ENCODE data around the gene PRKCB.
A peak's percentile ranks its signal among the peaks of the same experiment; 100 is the strongest.

PRKCB gene

DNA sequence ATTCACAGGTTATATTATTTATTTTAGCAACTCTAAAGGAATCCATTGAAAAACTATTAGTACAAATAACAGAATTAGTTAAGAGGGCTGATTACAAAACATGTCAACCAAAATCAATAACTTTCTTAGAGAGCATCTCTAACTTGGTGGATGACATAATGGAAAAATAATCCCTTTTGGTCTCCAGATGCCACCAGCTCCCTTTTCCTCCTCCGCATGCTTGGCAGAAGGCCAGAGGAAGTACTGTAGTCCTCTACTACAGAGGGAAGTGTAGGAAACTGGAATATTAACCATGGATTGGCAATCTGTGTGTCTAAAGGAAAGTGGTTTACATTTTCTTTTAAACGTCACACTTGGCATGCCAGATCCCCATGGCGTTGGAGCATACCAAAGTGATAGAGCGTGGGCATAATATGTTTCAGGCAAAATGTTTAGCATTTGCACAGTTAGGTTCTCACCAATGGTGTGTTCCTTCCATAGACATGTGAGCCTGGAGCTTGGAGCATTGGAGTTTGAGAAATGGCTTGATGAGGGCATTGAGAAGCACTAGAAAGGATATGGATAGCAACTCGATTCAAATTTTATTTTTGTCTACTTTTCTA, 106.3 kb downstream of the PRKCB start:
- no peak for DNase-seq (ENCODE audit: low read depth in 3 of 3)

DNA sequence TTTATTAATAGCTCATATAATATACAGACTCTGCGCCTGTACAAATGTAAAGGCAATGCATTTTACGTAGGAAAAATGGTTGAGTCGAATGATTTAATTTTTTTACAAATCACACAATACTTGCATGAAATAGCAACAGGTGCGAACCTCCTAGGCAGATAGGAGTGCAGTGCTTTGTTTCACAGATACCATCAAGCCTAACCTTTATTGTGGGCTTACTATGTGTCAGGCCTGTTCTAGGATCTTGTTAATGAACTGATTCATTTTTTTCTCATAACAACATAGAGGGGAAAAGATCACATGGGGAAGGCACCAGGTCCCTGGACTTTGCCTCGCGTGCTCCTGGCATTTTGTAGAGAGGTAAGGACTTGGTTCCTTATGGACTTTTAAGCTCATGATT, 107.8 kb downstream of the PRKCB start:
- DNase-seq (ENCODE audit: low read depth in 3 of 3) = no peak

GRCh38 chr16:23944381-23944780, 108.6 kb downstream of the PRKCB start:
- DNase-seq (ENCODE audit: low read depth in 3 of 3) = no peak

- DNase-seq (ENCODE audit: low read depth in 3 of 3) = no peak
Measured at GRCh38 chr16:23945243-23945642, 109.5 kb downstream of the PRKCB start.

DNA sequence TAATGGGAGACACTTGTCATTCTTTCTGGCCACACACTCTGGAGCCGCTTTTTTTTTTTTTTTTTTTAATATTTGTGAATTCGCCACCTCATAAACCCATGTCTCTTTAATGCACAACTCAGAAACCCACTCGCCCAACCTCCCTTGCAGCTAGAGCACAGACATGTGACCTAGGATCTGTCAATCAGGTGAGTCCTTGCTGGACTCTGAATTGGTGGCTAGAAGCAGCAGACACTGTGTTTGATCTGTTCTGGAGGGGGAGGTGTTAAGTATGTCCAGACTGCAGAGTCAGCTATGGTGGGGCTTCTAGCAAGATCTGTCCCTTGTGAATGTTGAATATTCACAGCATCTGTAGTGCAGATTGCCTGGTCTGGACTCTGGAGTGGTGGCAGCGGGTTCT, 112.1 kb downstream of the PRKCB start:
- DNase-seq (ENCODE audit: low read depth in 3 of 3) = no peak

GRCh38 chr16:23948949-23949411, 113.2 kb downstream of the PRKCB start:
- no peak for DNase-seq (ENCODE audit: low read depth in 3 of 3)

- DNase-seq (ENCODE audit: low read depth in 3 of 3) = peak in 1 of 3 donors; percentile 20
Measured at GRCh38 chr16:23949630-23950290, 114.0 kb downstream of the PRKCB start.

DNA sequence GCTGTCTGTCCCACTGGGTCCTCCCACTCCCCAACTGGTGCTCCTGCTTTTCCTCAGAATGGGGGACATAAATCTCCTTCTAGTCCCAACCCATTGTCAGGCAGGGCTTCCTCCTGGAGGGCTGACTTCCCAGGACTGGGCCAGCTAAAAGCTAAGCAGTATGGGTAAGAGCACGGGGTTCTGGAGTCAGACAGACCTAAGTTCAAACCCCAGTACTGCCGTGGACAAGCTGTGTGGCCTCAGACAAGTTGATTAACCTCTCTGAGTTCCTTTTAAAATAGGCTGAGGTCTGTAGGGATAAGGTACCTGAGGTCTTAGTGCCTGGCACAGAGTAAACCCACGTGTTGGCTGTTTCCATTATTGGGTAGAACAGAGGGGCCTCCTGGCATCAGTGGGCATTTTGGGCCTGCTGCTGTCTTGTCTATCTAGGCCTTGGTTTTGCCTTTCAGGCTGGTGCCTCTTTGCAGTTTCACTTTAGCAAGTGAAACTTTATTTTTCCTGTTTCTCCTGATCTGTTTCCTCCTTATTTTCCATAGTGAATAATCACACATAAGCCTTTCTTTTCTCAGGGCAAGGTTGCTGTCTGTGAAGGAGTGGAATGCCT, 114.6 kb downstream of the PRKCB start:
- DNase-seq (ENCODE audit: low read depth in 3 of 3) = no peak

- no peak for DNase-seq (ENCODE audit: low read depth in 3 of 3)
Measured at GRCh38 chr16:23950898-23951297, 115.1 kb downstream of the PRKCB start.

DNA sequence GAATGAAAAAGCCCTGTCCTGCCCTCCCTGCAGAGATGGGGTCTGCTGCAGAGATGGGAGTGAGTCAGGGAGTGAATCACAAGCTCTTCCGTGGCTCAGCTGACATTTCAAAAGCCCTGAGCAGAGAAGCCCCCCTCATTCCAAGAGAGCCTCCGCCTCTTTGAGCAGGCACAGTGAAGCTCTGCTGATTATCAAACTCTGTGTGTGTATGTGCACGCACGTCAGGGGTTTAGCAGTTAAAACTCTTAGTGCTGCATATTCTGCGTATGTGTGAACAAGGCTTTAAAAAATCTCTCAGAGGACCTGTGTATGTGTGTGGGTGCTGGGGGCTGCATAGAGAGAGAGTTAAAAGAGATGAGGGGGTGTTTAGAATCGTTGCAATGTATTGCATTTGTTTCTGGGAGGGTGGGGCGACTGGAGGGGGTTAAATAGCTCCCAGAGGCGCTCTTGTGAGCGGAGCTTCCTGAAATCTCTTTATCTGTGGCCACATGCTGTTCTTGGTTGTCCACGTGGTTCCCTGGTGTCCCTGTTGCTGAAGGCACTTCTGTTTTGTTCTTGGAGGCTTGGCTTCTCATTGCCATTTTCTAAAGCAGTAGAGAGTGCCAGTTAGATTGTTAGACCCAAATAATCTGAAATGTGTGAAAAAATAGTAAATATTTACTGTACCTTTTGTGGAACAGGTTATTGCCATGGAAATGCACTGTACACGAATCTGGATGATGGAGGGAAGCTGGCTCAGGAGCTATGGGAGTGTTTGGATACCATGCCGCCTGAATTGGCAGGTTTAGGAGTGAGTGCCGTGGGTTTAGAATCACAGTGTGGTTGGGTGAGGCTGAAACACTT, 116.6 kb downstream of the PRKCB start:
- DNase-seq (ENCODE audit: low read depth in 3 of 3) = peak in 1 of 3 donors; percentile 31

DNA sequence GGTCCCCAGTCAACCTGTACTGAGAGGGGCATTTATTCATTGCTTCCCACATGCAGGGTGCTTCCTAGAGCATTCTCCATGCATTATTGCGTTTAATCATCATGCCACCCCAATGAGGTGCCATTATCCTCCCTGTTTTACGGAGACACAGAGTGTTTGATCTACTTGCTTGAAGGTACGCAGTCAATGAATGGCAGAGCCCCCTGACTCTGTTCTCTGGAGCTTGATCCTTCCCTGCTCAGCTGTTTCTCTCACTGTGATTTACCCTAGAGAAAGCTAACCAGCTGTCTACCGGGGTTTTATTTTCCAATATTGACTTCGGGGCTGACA, 117.2 kb downstream of the PRKCB start:
- DNase-seq (ENCODE audit: low read depth in 3 of 3) = no peak

GRCh38 chr16:23953476-23953875, 117.7 kb downstream of the PRKCB start:
- DNase-seq (ENCODE audit: low read depth in 3 of 3) = no peak

DNA sequence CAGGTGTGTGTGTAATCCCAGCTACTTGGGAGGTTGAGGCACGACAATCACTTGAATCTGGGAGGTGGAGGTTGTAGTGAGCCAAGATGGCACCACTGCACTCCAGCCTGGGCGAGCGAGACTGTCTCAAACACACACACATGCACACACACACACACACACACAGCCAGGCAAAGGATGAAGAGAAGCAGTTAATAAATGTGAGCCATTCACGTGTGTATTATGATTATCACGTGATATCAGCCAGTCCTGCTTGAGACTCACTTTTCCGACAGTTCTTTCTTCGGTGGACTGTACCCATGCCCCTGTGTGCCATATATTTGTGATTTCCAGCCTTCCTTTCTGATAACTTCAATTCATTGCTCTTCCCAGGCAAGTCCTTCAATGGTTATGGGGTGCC, 119.3 kb downstream of the PRKCB start:
- no peak for DNase-seq (ENCODE audit: low read depth in 3 of 3)

- DNase-seq (ENCODE audit: low read depth in 3 of 3) = no peak
Measured at GRCh38 chr16:23957287-23957686, 121.5 kb downstream of the PRKCB start.

- DNase-seq (ENCODE audit: low read depth in 3 of 3) = no peak
Measured at GRCh38 chr16:23959072-23959751, 123.4 kb downstream of the PRKCB start.

DNA sequence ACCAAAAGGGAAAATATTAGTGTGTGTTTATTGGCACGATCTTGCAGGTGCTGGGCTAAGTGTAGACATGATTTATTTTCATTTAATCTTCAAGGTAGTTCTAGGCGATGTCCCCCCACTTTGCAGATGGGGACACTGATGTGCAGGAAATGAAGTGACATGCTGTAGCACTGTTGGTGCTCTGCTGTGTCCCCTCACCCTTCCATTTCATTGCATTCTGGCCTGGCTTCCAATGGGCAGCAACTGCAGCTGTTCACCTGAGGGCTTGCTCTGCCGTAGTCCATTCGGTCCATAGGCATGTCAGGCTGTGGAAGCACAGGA, 123.9 kb downstream of the PRKCB start:
- DNase-seq (ENCODE audit: low read depth in 3 of 3) = no peak

GRCh38 chr16:23960081-23960885, 124.5 kb downstream of the PRKCB start:
- DNase-seq (ENCODE audit: low read depth in 3 of 3) = no peak

- DNase-seq (ENCODE audit: low read depth in 3 of 3) = peak in 2 of 3 donors; percentile 66 to 67
Measured at GRCh38 chr16:23962001-23962400, 126.2 kb downstream of the PRKCB start.

DNA sequence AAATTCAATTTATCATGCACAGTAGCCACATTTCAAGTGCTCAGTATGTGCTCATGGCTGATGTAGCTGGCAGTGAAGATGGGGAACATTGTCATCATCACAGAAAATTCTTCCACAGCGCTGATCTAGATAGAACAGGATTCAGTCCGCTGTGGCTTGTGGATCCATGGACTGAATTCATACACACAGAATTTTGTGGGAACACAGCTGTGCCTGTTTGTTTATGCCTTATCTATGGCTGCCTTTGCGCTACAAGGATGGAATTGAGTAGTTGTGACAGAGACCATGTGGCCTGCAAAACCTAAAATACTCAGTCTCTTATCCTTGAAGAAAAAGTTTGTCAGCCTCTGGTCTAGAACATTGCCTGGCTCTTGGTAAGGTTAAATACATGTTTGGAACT, 128.4 kb downstream of the PRKCB start:
- no peak for DNase-seq (ENCODE audit: low read depth in 3 of 3)

GRCh38 chr16:23965137-23965733, 129.5 kb downstream of the PRKCB start:
- DNase-seq (ENCODE audit: low read depth in 3 of 3) = no peak

All from stimulated activated CD4-positive, alpha-beta T cell treated with anti-CD3 and anti-CD28 coated beads, TNF-alpha, amount 100 ng/mL, for 48 hours (primary cell).